Coronary artery (tissue), 2 donors: ENCODE measurements around the gene PCYT2.
A peak's percentile ranks its signal among the peaks of the same experiment; 100 is the strongest.

Source experiments
- DNase-seq: peaks from one replicate; pipeline ENCODE4 v3.0.0-alpha.2; 2017; ENCODE audit warnings: low spot score
- H3K27ac ChIP-seq, 2 donors: fragments of 200-600 bp; sonication (generic); one replicate each; pipeline ENCODE4 v1.5.1; 2016 to 2019
- H3K4me3 ChIP-seq: fragments of 200-600 bp; sonication (generic); 2 replicates; pipeline ENCODE4 v1.5.1; 2016; ENCODE audit warnings: mild to moderate bottlenecking, moderate library complexity
- TF ChIP-seq, protein P1 (sequence below): fragments of 200-600 bp; sonication (generic); IDR thresholded peaks from one replicate; pipeline ENCODE4 v1.5.1; 2019; ENCODE audit warnings: antibody characterized with exemption

The PCYT2 gene

GRCh38 chr17:81916234-81917001 is 5.2 kb upstream of the PCYT2 start:
- Histone ChIP-seq H3K4me3 (peak overlapping the region; percentile 96), H3K27ac (no peak overlapping the region)
- no peak for DNase-seq
- TF ChIP-seq, protein P1, sequence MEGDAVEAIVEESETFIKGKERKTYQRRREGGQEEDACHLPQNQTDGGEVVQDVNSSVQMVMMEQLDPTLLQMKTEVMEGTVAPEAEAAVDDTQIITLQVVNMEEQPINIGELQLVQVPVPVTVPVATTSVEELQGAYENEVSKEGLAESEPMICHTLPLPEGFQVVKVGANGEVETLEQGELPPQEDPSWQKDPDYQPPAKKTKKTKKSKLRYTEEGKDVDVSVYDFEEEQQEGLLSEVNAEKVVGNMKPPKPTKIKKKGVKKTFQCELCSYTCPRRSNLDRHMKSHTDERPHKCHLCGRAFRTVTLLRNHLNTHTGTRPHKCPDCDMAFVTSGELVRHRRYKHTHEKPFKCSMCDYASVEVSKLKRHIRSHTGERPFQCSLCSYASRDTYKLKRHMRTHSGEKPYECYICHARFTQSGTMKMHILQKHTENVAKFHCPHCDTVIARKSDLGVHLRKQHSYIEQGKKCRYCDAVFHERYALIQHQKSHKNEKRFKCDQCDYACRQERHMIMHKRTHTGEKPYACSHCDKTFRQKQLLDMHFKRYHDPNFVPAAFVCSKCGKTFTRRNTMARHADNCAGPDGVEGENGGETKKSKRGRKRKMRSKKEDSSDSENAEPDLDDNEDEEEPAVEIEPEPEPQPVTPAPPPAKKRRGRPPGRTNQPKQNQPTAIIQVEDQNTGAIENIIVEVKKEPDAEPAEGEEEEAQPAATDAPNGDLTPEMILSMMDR, result no peak

GRCh38 chr17:81915331-81915730 is 4.1 kb upstream of the PCYT2 start:
- Histone ChIP-seq H3K27ac (no peak overlapping the region), H3K4me3 (no peak overlapping the region)
- TF ChIP-seq, protein P1, result no peak
- no peak for DNase-seq

GRCh38 chr17:81914103-81914850 is 3.1 kb upstream of the PCYT2 start:
- TF ChIP-seq, protein P1, result no peak
- H3K27ac ChIP-seq, result no peak overlapping the region
- no peak overlapping the region for H3K4me3 ChIP-seq
- no peak for DNase-seq

- DNase-seq, result no peak
- no peak overlapping the region for H3K27ac ChIP-seq
- TF ChIP-seq, protein P1, result no peak
- no peak overlapping the region for H3K4me3 ChIP-seq
Observed at GRCh38 chr17:81913394-81914102, 2.3 kb upstream of the PCYT2 start.

- Histone ChIP-seq H3K27ac (no peak overlapping the region), H3K4me3 (no peak overlapping the region)
- TF ChIP-seq, protein P1, result no peak
- DNase-seq, result no peak
Observed at GRCh38 chr17:81912441-81913309, 1.5 kb upstream of the PCYT2 start.

DNA sequence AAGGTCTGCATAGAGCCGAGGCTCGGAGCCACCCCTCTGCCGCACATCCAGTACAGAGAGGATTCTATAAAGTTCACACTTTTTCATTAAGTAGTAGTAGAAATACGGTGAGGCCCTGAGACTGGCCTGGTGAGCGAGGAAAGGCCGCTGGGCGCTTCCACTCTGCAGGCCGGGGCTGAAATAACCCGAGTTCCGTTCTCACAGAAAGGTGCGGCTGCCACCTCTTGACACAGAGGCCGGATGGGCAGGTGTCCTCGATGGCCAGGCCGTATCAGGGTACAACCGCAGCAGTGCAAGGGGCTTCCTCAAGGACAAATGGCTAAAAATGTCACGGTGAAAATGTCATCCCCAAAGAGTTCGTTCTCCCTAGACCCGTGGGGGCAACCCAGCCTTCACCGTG is 770 bp upstream of the PCYT2 start:
- Histone ChIP-seq H3K4me3 (no peak overlapping the region), H3K27ac (peak overlapping the region; percentile 72 to 87)
- no peak for DNase-seq
- TF ChIP-seq, protein P1, result no peak
